ENCODE measurements around the gene CPPED1. TPM values are rescaled to one million over a fixed set of nuclear protein-coding genes. Genes with fewer than 3 reads are reported as not detected.

CPPED1 gene
- total and polyA plus RNA-seq, 2 of the 4 experiments (the other 2 are of a cell fraction), result 5.1 to 6.5 TPM

- intact Hi-C loops (cut with micrococcal nuclease), result no loop called here
- Histone ChIP-seq H3K56ac (ENCODE audit: extremely low read depth, insufficient read depth, low read length) (no peak overlapping the region), H2BK15ac (ENCODE audit: low read depth, low read length) (no peak overlapping the region), H4K20me1 (ENCODE audit: insufficient read depth, low read length) (no peaks in the 10 kb centered on the region), H3K27ac (ENCODE audit: insufficient read depth, low read length) (no peak overlapping the region), H3K9me1 (ENCODE audit: insufficient read depth, low read length) (no peaks in the 10 kb centered on the region), H4K91ac (ENCODE audit: insufficient read depth, low read depth, low read length) (no peak overlapping the region), H3K23ac (ENCODE audit: low read depth, low read length) (no peak overlapping the region), H3K9me3 (ENCODE audit: control insufficient read depth, insufficient read depth, low read length) (no peaks in the 10 kb centered on the region), H3K14ac (replicated peaks; ENCODE audit: low read depth, low read length) (no peak overlapping the region), H3K4me2 (ENCODE audit: low read depth, low read length) (no peak overlapping the region), H4K5ac (ENCODE audit: low read depth, low read length) (no peak overlapping the region), H3K36me3 (ENCODE audit: control insufficient read depth, insufficient read depth, low read length) (no peaks in the 10 kb centered on the region), H2BK5ac (ENCODE audit: low read depth, low read length, poor library complexity, severe bottlenecking) (no peak overlapping the region), H3K9ac (ENCODE audit: low read depth, low read length) (no peak overlapping the region), H3K27me3 (ENCODE audit: control insufficient read depth, insufficient read depth, low read length) (no peaks in the 10 kb centered on the region), H3K79me1 (ENCODE audit: low read depth in 1 of 2, low read length in 2 of 2) (no peaks in the 10 kb centered on the region), H2AK5ac (ENCODE audit: low read depth, low read length) (no peak overlapping the region), H3K4ac (ENCODE audit: low read depth, low read length) (no peak overlapping the region), H2AK9ac (replicated peaks; ENCODE audit: low read depth, low read length, poor library complexity) (no peak overlapping the region), H4K8ac (ENCODE audit: low read depth in 2 of 2, low read length in 2 of 2) (no peak overlapping the region), H2BK120ac (ENCODE audit: low read depth, low read length) (no peak overlapping the region), H2AFZ (replicated peaks; ENCODE audit: low read length, poor library complexity) (no peak overlapping the region), H3K4me1 (ENCODE audit: control insufficient read depth, insufficient read depth, low read length) (no peaks in the 10 kb centered on the region), H3K18ac (ENCODE audit: low read depth, low read length) (no peak overlapping the region), H2BK20ac (ENCODE audit: low read depth, low read length) (no peak overlapping the region), H3K4me3 (ENCODE audit: insufficient read depth, low read depth, low read length) (no peak overlapping the region)
- dilution Hi-C loops (cut with HindIII; ENCODE audit: low sequenced_read_pairs, unreplicated experiment), result no loop called here
- DNase-seq, result peak; percentile 39
- in situ Hi-C loops (cut with MboI; ENCODE audit: low sequenced_read_pairs), result no loop called here
- CTCF ChIA-PET, result no interaction called here
- POLR2A ChIA-PET (ENCODE audit: unreplicated experiment), result no interaction called here
- WGBS, 2 experiments (ENCODE audit: extremely low coverage in 2 of 2, insufficient read length in 1 of 2), result 35% methylated on average over 8 of the region's 15 CpGs; no CpG with 5 or more reads in 1 of the 2 experiments
- TF ChIP-seq RCOR1 (IDR thresholded peaks at IDR 0.05; ENCODE audit: insufficient replicate concordance, low read length) (no peak), FOS (IDR thresholded peaks at IDR 0.05; ENCODE audit: low read depth, low read length) (no peak), CEBPB (IDR thresholded peaks at IDR 0.05; ENCODE audit: low read depth, low read length) (no peak), ELK1 (IDR thresholded peaks at IDR 0.05; ENCODE audit: borderline replicate concordance, low read depth, low read length) (no peak), USF2 (IDR thresholded peaks at IDR 0.05; ENCODE audit: low read depth, low read length) (no peak), SMC3 (IDR thresholded peaks at IDR 0.05; ENCODE audit: low read depth, low read length) (no peak), RAD21 (IDR thresholded peaks at IDR 0.05; ENCODE audit: low read length) (no peak)
- no TSS peak for BruUV-seq (replicated peaks)
- no peak for ATAC-seq (ENCODE audit: low read depth)
Measured at GRCh38 chr16:12613131-12613991, 190.3 kb downstream of the CPPED1 start.

All from IMR-90 (cell line).